ENCODE measurements around the gene RPAP2. TPM values are rescaled to one million over a fixed set of nuclear protein-coding genes. Genes with fewer than 3 reads are reported as not detected.
"Not testable (repeated sequence)": the region's sequence is repeated elsewhere in the genome, so short reads cannot be mapped to it uniquely, and the experiment has no call there.

The RPAP2 gene
- 22.3 TPM for total RNA-seq
- long read RNA-seq, full-length matches to known transcripts, result 6 of 12 reads
- long read RNA-seq, partial matches to known transcripts, result 2 of 12 reads
- long read RNA-seq, other reads (novel, unspliced or antisense), result 4 of 12 reads

GRCh38 chr1:92298573-92299476 is at the start of gene RPAP2, which contains the start of gene GLMN:
TSS of gene RPAP2 (plus strand) at chr1:92299059. CDS start at chr1:92299074, 15 bp downstream.
TSS of gene GLMN (minus strand) at chr1:92298987. CDS start at chr1:92297999, 988 bp downstream.
- Histone ChIP-seq H3K9me3 (no peaks in the 10 kb centered on the region), H3K4me1 (peaks cover 18% of the 10 kb centered on the region), H3K27me3 (no peaks in the 10 kb centered on the region), H3K27ac (peak within 1 kb of the TSS; percentile 85), H3K36me3 (peaks cover 25% of the 10 kb centered on the region), H3K4me3 (peak within 1 kb of the TSS; percentile 85)
- DNase-seq (peak; percentile 93), ATAC-seq (peak; percentile 100)
- intact Hi-C loops (cut with DNase I), result no loop called here
- no peak for TF ChIP-seq CTCF (IDR thresholded peaks at IDR 0.05)

- H3K9me3 ChIP-seq; H3K27me3 ChIP-seq; ATAC-seq; H3K4me3 ChIP-seq; DNase-seq; intact Hi-C loops (cut with DNase I); H3K27ac ChIP-seq; H3K4me1 ChIP-seq: not testable (repeated sequence)
- peaks cover 33% of the 10 kb centered on the region for H3K36me3 ChIP-seq
Measured at GRCh38 chr1:92254714-92255113, 44.1 kb upstream of the RPAP2 start.

GRCh38 chr1:92259350-92259749 is 39.5 kb upstream of the RPAP2 start:
- no peaks in the 10 kb centered on the region for H3K9me3 ChIP-seq
- intact Hi-C loops (cut with DNase I), result no loop called here
- no peak for DNase-seq
- H3K36me3 ChIP-seq, result peaks cover 56% of the 10 kb centered on the region
- no peak overlapping the region for H3K27ac ChIP-seq
- H3K4me3 ChIP-seq, result no peak overlapping the region
- no peak for ATAC-seq
- no peak for TF ChIP-seq CTCF (IDR thresholded peaks at IDR 0.05)
- no peaks in the 10 kb centered on the region for H3K4me1 ChIP-seq
- H3K27me3 ChIP-seq, result no peaks in the 10 kb centered on the region

- Histone ChIP-seq H3K9me3 (no peaks in the 10 kb centered on the region), H3K27ac (no peak overlapping the region), H3K36me3 (peaks cover 63% of the 10 kb centered on the region), H3K4me1 (no peaks in the 10 kb centered on the region), H3K27me3 (no peaks in the 10 kb centered on the region), H3K4me3 (no peak overlapping the region)
- DNase-seq, result no peak
- no peak for TF ChIP-seq CTCF (IDR thresholded peaks at IDR 0.05)
- ATAC-seq, result no peak
- intact Hi-C loops (cut with DNase I), result no loop called here
Measured at GRCh38 chr1:92262516-92262915, 36.3 kb upstream of the RPAP2 start.

GRCh38 chr1:92273039-92273438 is 25.8 kb upstream of the RPAP2 start:
- peaks cover 31% of the 10 kb centered on the region for H3K36me3 ChIP-seq
- TF ChIP-seq CTCF (IDR thresholded peaks at IDR 0.05), result no peak

GRCh38 chr1:92274939-92275338 is 23.9 kb upstream of the RPAP2 start:
- no peak for TF ChIP-seq CTCF (IDR thresholded peaks at IDR 0.05)
- peaks cover 21% of the 10 kb centered on the region for H3K36me3 ChIP-seq
- no peak for DNase-seq
- H3K9me3 ChIP-seq, result no peaks in the 10 kb centered on the region
- H3K4me3 ChIP-seq, result no peak overlapping the region
- no peak for ATAC-seq
- no peak overlapping the region for H3K27ac ChIP-seq
- H3K27me3 ChIP-seq, result no peaks in the 10 kb centered on the region
- no peaks in the 10 kb centered on the region for H3K4me1 ChIP-seq
- intact Hi-C loops (cut with DNase I), result no loop called here

More at GRCh38 chr1:92273039-92273438, 25.8 kb upstream of the RPAP2 start:
- Histone ChIP-seq H3K4me3 (no peak overlapping the region), H3K27me3 (no peaks in the 10 kb centered on the region), H3K9me3 (no peaks in the 10 kb centered on the region), H3K4me1 (no peaks in the 10 kb centered on the region), H3K27ac (no peak overlapping the region)
- intact Hi-C loops (cut with DNase I), result no loop called here
- no peak for DNase-seq
- ATAC-seq, result no peak

Measured in upper lobe of right lung (tissue), 1 donor.